ENCODE data around the gene SLC18A2. TPM values are rescaled to one million over a fixed set of nuclear protein-coding genes. Genes with fewer than 3 reads are reported as not detected.

The SLC18A2 gene
- total and polyA plus RNA-seq, 8 donors, result 0.39 to 25.5 (median 1.9) TPM

DNA sequence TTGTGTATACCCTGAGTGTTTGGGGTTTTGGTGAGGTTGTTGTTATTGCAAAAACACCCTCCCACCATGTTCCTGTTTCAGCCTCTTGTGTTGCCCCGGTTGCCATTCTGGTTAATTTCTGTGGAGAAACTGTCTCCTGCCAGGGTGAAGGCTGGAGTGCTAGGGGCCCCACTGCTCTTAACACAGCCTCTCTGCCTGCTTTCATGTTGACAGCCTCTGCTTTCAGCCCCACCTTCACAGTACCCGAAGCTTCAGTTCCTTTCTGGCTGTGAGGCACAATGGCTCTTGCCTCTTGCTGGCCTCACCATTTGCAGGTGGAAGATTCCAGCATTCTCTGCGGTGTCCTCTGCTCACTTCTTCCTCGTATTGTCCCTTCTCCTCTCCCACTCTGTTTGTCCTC, 19.2 kb downstream of the SLC18A2 start:
- H3K27ac ChIP-seq, result no peak overlapping the region
- no peak for FAIRE-seq

GRCh38 chr10:117261501-117261900, 20.6 kb downstream of the SLC18A2 start:
- FAIRE-seq (no peak), DNase-seq (no peak), ATAC-seq (no peak)
- TF ChIP-seq, protein P1, sequence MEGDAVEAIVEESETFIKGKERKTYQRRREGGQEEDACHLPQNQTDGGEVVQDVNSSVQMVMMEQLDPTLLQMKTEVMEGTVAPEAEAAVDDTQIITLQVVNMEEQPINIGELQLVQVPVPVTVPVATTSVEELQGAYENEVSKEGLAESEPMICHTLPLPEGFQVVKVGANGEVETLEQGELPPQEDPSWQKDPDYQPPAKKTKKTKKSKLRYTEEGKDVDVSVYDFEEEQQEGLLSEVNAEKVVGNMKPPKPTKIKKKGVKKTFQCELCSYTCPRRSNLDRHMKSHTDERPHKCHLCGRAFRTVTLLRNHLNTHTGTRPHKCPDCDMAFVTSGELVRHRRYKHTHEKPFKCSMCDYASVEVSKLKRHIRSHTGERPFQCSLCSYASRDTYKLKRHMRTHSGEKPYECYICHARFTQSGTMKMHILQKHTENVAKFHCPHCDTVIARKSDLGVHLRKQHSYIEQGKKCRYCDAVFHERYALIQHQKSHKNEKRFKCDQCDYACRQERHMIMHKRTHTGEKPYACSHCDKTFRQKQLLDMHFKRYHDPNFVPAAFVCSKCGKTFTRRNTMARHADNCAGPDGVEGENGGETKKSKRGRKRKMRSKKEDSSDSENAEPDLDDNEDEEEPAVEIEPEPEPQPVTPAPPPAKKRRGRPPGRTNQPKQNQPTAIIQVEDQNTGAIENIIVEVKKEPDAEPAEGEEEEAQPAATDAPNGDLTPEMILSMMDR (IDR thresholded peaks at IDR 0.05), result no peak
- intact Hi-C loops (cut with DNase I), result no loop called here
- H3K4me3 ChIP-seq, result no peak overlapping the region
- WGBS, 2 donors, result 89 to 95% methylated on average over 3 of the region's 3 CpGs
- H3K27me3 ChIP-seq, result no peaks in the 10 kb centered on the region
- H3K9me3 ChIP-seq, result no peaks in the 10 kb centered on the region
- no peaks in the 10 kb centered on the region for H3K36me3 ChIP-seq
- peaks cover 7 to 12% (median 12%) of the 10 kb centered on the region in 3 donors for H3K4me1 ChIP-seq
- no peak overlapping the region for H3K27ac ChIP-seq

More for the DNA sequence above, 19.2 kb downstream of the SLC18A2 start:
- intact Hi-C loops (cut with DNase I), result no loop called here
- TF ChIP-seq, protein P1 (IDR thresholded peaks at IDR 0.05), result no peak
- Histone ChIP-seq H3K4me3 (no peak overlapping the region), H3K4me1 (peaks cover 4 to 8% (median 6%) of the 10 kb centered on the region in 3 donors), H3K36me3 (no peaks in the 10 kb centered on the region), H3K9me3 (no peaks in the 10 kb centered on the region), H3K27me3 (no peaks in the 10 kb centered on the region)
- WGBS, 2 donors, result 73% methylated on average over 4 of the region's 4 CpGs
- no peak for ATAC-seq
- DNase-seq, result no peak

DNA sequence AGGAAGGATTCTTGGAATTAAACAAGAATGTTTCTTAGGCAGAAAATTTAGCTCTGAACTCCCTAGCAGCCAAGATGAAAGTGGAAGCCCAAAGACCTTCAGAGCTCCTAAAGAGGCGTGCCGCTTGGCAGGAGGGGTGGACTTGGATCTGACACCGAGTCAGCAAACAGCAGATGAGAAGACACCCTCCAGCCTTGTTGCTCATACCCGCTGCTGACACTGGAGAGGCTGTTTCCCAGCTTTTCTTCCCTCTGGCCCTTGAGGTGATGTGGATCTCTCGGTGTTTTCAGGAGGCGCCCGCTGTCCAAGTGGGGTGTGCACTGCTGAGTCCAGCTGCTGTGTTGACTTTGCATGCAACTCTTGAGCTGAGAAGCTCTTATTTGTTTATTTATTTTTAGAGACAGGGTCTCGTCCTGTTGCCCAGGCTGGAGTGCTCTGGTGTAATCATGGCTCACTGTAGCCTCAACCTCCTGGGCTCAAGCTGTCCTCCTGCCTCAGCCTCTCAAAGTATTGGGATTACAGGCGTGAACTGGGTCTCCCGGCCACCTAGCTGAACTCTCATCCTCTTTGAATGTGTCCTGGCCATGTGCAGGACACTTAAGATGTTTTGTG, 21.5 kb downstream of the SLC18A2 start:
- no peak overlapping the region for H3K4me3 ChIP-seq
- intact Hi-C loops (cut with DNase I), result no loop called here
- no peak for ATAC-seq
- no peaks in the 10 kb centered on the region for H3K9me3 ChIP-seq
- TF ChIP-seq, protein P1 (IDR thresholded peaks at IDR 0.05), result no peak
- no peak overlapping the region for H3K27ac ChIP-seq
- FAIRE-seq, result no peak
- 88 to 89% methylated on average over 10 of the region's 10 CpGs for WGBS, 2 donors
- no peaks in the 10 kb centered on the region for H3K36me3 ChIP-seq
- H3K4me1 ChIP-seq, result peaks cover 7 to 12% (median 12%) of the 10 kb centered on the region in 3 donors
- DNase-seq, result no peak
- no peaks in the 10 kb centered on the region for H3K27me3 ChIP-seq

DNA sequence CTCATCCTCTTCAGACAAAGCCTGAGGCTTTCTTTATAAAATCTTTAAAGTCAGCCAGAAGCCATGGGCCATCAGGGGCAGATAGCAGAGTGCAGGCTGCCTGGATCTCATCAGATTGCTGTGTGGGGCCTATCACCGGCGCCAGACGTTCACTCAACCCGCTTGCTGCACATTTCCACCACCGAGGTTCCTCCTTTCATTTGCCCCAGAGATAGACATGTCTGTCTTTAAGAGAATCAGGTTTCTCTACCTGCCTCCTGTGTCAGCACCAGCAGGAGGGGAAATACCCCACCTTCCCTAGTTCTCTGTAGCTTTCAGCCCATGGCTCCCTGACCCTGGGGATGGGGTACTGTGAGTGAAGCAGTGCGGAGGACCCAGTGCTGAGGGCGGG, 22.0 kb downstream of the SLC18A2 start:
- 90 to 97% methylated on average over 7 of the region's 7 CpGs for WGBS, 2 donors
- intact Hi-C loops (cut with DNase I), result no loop called here
- Histone ChIP-seq H3K36me3 (no peaks in the 10 kb centered on the region), H3K27ac (no peak overlapping the region), H3K27me3 (no peaks in the 10 kb centered on the region), H3K4me1 (peaks cover 7 to 12% (median 12%) of the 10 kb centered on the region in 3 donors), H3K4me3 (no peak overlapping the region), H3K9me3 (no peaks in the 10 kb centered on the region)
- ATAC-seq, result no peak
- no peak for DNase-seq
- no peak for FAIRE-seq
- TF ChIP-seq, protein P1 (IDR thresholded peaks at IDR 0.05), result no peak

DNA sequence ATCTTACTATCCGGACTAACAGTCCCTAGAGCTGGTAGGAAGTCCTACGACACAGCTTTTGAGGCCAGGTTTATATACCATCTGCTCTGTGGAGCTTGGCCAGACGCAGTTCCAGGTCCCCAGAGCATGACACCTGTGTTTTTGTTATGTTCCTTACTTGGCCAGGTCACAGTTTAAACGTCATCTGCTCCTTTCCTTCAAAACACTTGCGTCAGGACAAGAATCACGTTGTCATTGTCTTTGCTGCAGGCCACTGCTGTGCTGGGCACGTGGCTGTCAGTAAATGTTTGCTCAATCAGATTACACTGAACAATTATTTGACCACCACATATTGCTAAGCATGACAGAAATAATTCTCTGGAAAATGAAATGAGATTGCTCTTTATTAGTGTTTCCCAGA, 23.9 kb downstream of the SLC18A2 start:
- intact Hi-C loops (cut with DNase I), result no loop called here

More for the DNA sequence above, 23.9 kb downstream of the SLC18A2 start:
- ATAC-seq (peak; percentile 88 to 92 (median 91)), FAIRE-seq (no peak), DNase-seq (peak in 5 of 6 donors; percentile 30 to 85 (median 58))
- Histone ChIP-seq H3K27me3 (no peaks in the 10 kb centered on the region), H3K4me1 (peaks cover 7 to 12% (median 12%) of the 10 kb centered on the region in 3 donors), H3K36me3 (no peaks in the 10 kb centered on the region), H3K27ac (peak overlapping the region in 2 of 4 donors; percentile 1 to 46), H3K9me3 (no peaks in the 10 kb centered on the region), H3K4me3 (no peak overlapping the region)
- 29 to 35% methylated on average over 7 of the region's 7 CpGs for WGBS, 2 donors
- TF ChIP-seq, protein P1 (IDR thresholded peaks at IDR 0.05), result no peak

All from pancreas (tissue), 10 donors.